Omental fat pad (tissue), 4 donors: ENCODE data around the gene FAM171A1. TPM values are rescaled to one million over a fixed set of nuclear protein-coding genes. Genes with fewer than 3 reads are reported as not detected.
"Not testable (repeated sequence)": the region's sequence is repeated elsewhere in the genome, so short reads cannot be mapped to it uniquely, and the experiment has no call there.

Experiments
- ATAC-seq: fragments of 150-250 bp; one replicate; pipeline ENCODE4 v1.9.1; 2016; ENCODE audit warnings: mild to moderate bottlenecking, moderate library complexity; ENCODE audit not compliant: low FRiP score
- DNase-seq: peaks from one replicate; pipeline ENCODE4 v3.0.0-alpha.2; 2019; ENCODE audit warnings: low spot score
- total RNA-seq, 4 donors: library from RNA; depleted of rRNA; stranded (reverse); fragments of >200 nt; gene quantifications; one replicate each; pipeline ENCODE4 v1.1.0, GENCODE V29; 2016
- TF ChIP-seq, protein P1 (sequence below), 3 donors: fragments of 450-650 bp; IDR thresholded peaks; one replicate each; pipeline ENCODE4 v1.5.1; 2016 to 2017; ENCODE audit warnings: antibody characterized with exemption in 3 of 3, mild to moderate bottlenecking in 3 of 3, moderate library complexity in 2 of 3

FAM171A1 gene
- total RNA-seq, 4 donors from 2014 or later, result 7.0 to 17.4 (median 15.2) TPM

DNA sequence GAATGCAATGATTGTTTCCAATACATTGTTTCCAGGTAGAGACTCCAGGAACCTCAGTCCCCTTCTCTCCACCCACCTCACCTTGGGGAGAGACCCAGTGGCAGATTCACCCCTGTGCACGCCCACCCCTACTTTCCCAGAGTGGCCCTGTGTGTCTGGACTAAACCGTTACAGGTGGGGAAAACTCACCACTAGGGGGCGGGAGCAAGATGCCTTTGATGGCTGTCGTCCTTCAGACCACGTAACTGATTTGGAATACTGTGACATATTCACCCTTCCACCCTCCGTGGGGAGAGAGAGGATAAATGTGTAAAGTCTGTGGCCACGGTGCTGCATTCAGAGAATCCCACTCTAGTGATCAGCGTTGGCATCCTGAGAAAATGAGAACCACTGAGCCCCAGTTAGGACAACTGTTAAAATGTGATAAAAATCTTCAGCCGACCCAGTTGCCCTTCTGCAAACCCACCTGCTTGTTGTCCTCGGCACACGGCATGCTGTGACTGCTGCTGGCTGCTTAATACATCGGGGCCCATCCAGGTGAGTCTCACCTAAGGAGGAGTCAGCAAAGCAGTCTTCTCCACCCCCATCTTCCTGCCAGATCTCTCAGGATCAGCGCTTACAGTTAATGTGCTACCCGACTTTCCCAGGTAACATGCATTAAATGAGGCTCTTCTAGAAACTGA, 161.1 kb downstream of the FAM171A1 start:
- TF ChIP-seq, protein P1, sequence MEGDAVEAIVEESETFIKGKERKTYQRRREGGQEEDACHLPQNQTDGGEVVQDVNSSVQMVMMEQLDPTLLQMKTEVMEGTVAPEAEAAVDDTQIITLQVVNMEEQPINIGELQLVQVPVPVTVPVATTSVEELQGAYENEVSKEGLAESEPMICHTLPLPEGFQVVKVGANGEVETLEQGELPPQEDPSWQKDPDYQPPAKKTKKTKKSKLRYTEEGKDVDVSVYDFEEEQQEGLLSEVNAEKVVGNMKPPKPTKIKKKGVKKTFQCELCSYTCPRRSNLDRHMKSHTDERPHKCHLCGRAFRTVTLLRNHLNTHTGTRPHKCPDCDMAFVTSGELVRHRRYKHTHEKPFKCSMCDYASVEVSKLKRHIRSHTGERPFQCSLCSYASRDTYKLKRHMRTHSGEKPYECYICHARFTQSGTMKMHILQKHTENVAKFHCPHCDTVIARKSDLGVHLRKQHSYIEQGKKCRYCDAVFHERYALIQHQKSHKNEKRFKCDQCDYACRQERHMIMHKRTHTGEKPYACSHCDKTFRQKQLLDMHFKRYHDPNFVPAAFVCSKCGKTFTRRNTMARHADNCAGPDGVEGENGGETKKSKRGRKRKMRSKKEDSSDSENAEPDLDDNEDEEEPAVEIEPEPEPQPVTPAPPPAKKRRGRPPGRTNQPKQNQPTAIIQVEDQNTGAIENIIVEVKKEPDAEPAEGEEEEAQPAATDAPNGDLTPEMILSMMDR (IDR thresholded peaks at IDR 0.05), result peak in 1 of 3 donors; percentile 56
- DNase-seq, result peak; percentile 92
- ATAC-seq, result peak; percentile 37

DNA sequence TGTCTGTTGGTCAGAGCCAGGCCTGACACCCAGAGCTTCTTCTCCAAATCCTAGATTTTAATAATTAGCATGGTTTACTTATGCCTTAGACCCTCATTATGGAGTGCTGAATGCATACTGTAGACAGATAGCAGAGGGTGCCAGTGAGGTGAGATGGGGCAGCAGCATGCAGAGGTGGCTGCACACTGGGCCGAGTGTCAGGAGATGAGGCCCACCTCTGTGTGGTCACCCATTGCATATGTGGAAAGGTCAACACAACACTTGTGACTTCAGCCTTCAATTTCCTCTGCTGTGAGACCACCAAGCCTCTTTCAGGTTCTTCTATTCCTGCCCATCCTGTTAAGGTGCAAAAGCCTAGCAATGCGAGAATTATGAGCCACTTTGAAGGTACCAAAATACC, 162.9 kb downstream of the FAM171A1 start:
- TF ChIP-seq, protein P1 (IDR thresholded peaks at IDR 0.05), result no peak
- DNase-seq, result no peak

DNA sequence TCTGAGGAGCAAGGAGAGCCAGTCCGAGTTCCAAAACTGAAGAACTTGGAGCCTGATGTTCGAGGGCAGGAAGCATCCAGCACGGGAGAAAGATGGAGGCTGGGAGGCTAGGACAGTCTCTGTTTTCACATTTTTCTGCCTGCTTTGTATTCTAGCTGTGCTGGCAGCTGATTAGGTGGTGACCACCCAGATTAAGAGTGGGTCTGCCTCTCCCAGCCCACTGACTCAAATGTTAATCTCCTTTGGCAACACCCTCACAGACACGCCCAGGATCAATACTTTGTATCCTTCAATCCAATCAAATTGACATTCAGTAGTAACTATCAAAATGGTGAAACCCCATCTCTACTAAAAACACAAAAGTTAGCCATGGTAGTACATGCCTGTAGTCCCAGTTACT, 163.7 kb downstream of the FAM171A1 start:
- not testable (repeated sequence) for ATAC-seq, DNase-seq

More for the DNA sequence above, 162.9 kb downstream of the FAM171A1 start:
- ATAC-seq, result no peak

DNA sequence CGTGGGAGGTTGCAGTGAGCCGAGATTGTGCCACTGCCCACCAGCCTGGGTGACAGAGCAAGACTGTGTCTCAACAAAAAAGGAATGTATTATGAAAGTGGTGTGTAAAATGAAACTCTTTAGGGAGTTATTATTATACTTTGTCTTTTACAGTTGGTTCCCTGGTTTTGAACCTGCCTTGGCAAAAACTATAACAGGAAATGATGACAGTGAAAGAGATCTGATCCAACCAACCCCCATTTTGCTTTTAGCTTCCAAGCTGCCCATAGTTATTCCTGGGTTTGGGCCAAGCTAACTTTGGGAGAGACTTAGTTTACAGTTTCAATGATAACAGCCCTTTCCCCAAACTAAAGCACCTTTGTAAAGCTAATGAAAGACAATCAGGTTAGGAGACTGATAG, 168.4 kb downstream of the FAM171A1 start:
- DNase-seq, result no peak
- no peak for ATAC-seq
- TF ChIP-seq, protein P1 (IDR thresholded peaks at IDR 0.05), result no peak

DNA sequence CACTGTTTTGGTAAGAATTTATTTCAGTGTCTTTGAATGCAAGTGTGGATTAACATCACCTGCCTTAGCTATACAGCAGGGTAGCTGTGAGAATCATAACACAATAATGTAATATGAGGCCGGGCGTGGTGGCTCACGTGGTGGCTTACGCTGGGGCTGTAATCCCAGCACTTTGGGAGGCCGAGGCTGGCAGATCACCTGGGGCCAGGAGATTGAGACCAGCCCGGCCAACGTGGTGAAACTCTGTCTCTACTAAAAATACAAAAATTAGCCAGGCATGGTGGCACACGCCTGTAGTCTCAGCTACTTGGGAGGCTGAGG, 168.8 kb downstream of the FAM171A1 start:
- not testable (repeated sequence) for DNase-seq, ATAC-seq

DNA sequence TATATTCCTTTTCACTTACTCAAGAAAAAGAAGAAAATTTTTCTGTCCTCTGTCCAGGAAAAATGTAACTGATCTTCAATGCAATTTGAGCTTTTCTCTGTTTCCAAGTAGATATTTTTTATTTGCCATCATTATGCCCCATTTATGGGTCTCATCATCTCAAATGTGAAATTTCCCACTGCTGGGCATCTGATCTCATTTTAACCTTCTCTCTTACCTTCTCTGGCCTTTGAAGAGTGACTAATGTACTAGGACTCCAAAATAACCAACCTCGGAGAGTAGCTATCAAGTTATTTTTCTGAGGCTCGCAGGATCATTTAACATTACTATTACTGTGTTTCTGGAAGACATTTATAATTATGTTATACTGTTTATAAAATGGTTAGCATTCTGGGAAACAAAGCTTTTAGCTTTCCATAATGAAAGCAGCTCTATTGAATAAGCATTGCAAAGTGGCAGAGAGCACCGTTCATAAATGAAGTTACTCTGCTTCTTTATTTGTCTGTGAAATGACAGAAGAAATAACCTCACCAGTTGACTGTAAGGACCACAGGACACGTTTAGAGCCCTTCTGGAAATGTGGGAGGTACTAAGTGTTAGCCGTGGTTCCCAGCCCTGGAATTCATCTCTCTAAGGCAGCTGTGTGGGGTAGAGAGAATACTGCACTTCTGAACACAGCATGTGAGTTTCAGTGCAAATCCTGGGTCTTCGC, 169.3 kb downstream of the FAM171A1 start:
- no peak for DNase-seq
- no peak for ATAC-seq
- TF ChIP-seq, protein P1 (IDR thresholded peaks at IDR 0.05), result no peak

DNA sequence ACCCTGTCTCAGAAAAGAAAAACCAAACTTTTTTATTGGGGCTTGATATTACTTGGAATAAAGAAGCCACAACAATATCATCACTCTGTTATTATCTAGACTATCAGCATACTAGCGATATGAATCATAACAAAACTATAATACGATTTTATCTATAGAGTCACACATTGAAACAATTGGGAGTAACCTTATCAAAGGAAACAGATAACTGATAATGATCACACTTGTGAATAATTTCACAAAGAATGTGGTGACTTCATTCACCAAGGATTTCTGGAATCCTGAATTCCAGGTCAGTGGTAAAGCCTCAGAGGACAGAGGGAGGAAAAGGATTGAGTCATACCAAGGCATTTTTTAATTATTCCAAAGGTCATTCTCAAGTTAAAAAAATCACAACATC, 170.5 kb downstream of the FAM171A1 start:
- TF ChIP-seq, protein P1 (IDR thresholded peaks at IDR 0.05), result no peak
- no peak for DNase-seq
- ATAC-seq, result peak; percentile 60

DNA sequence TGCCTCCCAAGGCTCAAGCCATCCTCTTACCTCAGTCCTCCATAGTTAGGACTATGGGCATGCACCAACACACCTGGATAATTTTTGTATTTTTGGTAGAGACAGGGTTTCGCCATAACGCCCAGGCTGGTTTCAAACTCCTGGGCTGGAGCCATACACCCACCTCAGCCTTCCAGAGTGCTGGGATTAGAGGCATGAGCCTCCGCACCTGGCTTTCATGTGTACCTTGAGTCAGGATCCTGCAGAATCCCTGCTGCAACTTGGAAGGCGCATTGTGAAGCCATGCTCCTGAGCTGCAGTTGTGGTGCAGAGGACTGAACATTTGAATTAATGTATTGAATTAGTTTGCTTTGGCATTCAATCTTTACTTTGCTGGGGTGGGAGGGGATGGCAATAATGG, 173.2 kb downstream of the FAM171A1 start:
- TF ChIP-seq, protein P1 (IDR thresholded peaks at IDR 0.05), result no peak
- ATAC-seq, result no peak
- DNase-seq, result no peak
